HG02884 (cell line): ENCODE measurements around the gene SDK2.

Source experiments
- ATAC-seq: cut with Tn5 transposase; IDR thresholded peaks from one replicate; pipeline ENCODE4 v1.9.1; 2021; ENCODE audit warnings: mild to moderate bottlenecking, moderate library complexity; ENCODE audit not compliant: unreplicated experiment

Gene SDK2

DNA sequence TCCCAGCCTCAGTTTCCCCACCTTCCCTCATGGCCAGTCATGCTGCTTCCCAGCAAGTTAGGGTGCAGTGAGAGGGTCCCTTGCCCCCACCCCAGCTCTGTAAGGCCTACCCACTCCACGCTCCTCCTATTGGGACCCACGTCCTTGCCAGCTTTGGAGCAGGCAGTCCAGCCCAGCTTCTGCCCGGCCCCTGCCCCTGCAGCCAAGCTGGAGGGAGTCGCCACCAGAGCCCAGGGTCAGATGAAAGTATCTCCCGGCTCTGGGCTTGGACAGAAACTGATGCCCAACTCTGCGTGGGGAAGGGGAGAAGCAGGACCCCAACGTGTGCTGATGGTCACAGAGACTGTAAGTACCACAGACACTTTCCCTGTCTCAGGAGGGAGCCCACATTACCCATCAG is 32.6 kb downstream of the SDK2 start:
- no peak for ATAC-seq

DNA sequence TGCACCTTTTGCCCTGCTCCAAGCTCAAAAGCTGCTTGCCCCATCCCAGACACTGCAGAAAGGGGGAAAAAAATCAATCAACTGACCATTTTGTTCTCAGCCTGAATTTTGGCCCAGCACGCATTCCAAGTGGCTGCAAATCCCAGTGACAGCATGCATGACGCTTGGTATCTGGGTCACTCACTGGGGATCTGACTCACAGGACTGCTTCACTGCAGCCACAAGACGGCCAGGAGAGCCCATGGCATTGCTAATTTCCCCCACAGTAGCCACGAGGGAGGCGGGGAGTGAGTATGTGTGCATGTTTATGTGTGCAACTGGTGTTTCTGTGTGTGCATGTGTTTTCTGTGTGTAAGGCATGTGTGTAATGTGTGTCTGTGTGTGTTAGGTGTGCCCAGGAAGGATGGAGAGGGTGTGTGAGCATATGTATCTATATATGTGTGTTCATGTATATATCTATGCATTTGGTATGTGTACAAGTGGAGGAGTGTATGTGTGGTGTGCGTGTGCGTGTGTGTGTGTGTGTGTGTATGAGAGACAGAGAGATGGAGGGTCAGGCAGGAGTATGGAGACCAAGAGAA is 33.8 kb downstream of the SDK2 start:
- no peak for ATAC-seq

DNA sequence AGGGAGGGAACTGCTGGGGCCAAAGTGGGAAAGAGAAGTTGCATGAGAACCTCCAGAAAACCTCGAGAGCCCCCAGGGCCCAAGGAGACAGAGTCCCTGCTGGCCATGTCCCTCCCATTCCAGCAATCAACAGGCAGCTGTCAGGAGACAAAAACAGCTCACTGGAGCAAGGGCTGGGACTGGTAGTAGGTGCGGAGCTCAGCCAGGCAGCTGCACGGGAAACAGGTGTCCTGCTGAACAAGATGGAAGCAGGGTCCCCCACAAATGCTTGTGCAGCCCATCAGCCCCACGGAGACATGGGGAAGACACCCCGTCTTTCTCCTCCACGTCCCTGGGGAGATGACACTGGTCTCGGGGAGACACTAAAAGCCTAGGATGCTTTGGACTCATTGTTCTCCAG is 34.5 kb downstream of the SDK2 start:
- no peak for ATAC-seq

DNA sequence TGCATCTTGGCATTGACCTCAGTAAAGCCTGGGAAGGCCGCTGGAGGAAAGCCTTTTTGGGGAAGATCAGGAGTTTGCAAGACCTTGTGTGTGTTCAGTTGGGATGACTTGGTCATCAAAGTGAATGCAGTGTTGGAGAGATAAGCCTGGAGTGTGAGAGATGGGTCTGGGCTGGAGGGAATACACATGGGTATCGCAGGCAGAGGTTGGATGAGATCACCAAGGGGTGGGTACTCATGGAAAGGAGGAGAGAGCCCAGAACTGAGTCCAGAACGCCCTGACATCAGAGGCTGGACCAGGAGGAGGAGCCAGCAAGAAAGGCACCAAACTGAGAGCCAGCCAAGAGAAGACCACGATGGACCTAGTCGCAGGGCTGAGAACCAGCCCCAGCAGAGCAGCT is 35.2 kb downstream of the SDK2 start:
- no peak for ATAC-seq

DNA sequence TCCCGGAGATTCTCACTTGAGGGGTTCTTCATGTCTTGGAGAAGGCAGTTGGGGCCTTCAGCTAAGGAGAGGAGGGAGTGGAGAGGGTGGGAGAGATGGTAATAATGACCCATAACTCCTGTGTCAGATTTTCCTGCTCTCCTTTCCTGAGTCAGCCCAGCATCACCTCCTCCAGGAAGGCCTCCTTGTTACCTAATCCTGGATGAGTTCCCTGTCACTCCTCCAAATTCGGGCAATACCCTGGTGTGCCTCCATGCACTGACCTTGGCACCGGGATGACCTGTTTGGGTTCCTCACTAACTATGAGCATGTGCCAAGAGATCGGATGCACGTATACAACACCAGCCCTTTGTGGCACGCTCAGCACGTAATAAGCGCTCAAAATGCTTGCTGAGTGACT is 38.8 kb downstream of the SDK2 start:
- no peak for ATAC-seq

DNA sequence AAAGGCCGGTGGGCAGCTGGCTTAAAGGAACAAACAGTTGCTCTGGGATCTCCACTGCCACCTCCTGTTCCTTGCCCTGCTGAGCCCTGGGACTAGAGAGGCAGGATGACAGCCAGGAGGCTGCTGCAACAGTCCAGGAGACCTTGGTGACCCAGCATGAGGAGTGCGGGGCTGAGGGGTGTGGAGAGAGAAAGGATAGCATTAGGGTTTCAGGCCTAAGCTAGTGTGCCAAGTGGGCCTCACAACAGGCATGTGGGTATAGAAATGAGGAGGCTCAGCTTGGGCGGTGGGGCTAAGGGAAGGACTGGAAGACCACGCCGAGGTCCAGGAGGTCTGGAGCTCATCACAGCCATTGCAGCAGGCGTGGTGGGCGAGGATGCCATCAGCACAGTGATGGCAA is 39.8 kb downstream of the SDK2 start:
- no peak for ATAC-seq

DNA sequence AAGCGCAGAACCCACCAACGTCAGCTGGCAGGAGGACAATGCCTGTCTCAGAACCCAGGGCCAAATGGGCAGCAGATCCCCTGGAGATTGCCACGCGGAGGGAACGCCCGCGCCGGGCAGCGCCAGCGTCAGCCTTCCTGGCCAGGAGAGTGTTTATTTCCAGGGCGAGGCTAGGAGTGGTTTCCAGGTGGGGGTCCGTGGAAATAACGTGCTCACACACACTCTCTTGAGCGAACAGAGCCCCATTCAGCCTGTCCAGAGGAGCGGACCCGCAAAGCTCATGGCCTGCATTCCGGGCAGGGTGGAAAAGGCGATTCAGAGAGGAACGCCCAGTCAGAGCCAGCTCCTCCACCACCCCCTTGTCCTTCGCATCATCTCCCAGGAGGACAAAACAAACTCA is 40.3 kb downstream of the SDK2 start:
- ATAC-seq: no peak

DNA sequence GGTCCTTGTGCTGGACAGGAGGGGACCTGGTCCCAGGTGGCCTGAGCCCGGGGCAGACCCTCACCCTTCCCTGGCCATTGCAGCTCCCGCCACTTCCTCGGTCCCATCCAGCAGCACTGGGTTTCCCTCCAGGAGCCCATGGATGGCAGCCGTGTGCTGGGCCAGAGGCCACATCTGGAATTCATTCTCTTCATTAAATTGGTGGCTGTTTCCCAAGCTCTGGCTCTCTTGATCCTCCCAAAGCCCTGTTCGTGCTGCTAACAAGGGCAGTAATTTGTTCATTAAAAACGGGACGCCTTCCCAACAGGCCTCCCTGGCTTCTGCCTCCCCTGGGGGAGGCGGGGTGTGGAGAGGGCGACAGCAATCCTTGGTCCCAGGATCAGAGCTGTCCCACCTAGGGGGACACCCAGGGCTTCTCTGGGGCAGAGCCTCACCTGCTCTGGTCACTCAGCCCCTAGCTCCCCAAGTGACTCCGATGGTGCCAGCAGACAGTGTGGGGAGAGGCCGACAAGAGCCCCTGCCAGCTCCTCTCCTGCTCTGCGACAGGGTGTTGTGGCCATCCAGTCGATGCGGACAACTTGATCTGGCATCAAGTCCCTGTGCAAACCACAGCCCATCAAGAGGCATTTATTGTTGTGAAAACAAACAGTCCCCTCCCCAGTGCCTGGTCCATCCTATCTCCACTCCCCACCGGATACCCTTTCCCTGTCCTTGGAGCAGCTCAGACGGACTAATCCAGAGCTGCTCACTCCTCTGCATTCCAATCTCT is 44.0 kb downstream of the SDK2 start:
- ATAC-seq: no peak

DNA sequence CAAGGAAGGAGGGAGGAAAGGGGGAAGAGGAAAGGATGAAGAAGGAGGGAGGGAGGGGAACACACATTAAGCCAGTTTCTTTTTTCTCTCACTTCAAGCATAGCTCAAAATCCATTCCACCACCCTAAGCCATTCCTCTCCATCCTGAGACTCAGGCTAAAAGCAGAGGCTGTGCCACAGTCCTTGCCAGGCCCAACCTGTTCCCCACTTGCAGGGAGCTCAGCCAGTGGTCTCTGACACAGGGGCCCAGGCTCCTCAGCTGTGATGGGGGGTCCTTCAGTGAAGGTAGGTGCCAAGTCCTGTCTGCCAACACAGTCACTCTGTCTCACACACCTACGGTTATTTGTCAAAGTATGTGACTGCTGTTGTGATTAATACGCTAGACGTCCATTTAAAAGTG is 44.6 kb downstream of the SDK2 start:
- ATAC-seq: no peak

DNA sequence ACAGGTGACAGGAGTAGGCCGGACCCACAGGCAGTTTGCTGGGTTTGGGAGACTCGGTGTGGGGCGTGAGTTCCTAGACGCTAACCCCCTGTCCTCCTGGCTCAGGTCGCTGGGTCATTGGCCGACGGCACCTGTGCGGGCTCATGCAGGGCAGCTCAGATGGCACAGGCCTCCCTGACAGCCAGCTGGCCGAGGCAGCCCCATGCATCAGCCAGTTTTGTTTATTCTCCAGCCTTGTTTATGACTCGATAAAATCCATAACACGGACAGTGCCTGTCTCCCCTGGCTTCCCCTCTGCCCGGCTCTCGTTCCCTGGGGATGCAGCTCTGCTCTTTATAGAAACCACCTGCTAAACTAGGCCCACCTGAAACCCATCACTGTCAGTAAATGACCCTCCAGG is 46.0 kb downstream of the SDK2 start:
- ATAC-seq: no peak

DNA sequence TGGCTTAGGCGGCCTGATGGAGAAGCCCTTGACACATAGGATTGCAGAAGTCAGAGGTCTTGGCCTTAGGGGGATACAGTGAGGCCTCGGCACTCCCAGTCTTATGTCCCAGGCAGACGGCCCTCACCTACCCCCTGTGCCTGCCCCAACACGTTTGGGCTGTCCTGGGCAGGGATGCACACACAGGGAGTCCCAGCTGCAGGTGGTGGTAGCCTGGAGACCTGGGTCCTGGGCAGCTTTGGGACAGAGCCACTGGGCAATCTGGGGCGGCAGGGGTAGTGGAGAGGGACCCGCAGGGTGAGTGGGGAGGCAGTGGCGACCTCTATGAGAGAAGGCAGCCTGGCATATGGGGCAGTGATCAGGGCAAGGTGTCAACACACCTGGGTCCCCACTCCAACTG is 48.3 kb downstream of the SDK2 start:
- no peak for ATAC-seq

DNA sequence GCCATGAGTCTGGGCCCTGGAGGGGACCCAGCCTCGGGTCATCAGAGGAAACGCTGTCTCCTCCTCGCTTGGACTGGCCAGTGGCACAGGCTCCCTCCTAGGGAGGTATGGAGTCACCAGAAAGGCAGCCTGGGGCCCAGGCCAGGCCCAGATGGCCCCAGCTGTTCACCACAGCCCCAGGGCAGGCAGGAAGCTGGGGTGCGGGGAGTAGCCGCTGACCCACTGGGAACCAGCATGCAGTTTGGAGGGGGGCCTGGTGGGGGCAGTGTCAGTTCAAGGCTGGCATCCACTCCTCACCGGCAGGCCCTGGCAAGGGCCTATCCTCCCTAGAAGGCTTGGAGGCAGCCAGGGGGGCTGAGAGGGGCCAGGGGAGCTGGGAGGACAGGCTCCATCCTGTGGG is 48.8 kb downstream of the SDK2 start:
- no peak for ATAC-seq

DNA sequence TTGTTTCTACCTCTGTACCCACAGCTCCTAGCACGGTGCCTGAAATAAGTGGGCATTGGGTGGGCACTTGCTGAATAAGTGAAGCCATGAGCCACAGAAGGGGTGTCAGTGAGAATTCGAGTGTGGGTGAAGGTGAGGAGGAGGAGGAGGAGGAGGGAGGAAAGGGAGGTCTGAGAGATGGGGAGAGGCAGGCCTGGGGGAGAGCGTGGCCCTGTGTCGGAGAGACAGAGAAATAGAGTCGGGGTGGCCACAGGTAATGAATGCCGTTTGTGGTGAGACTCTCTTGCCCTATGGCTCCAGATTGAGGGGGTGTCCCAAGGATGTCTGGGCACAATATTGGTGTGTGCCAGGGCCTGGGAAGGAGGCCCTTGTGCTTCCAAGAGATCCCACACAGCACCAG is 49.2 kb downstream of the SDK2 start:
- no peak for ATAC-seq

DNA sequence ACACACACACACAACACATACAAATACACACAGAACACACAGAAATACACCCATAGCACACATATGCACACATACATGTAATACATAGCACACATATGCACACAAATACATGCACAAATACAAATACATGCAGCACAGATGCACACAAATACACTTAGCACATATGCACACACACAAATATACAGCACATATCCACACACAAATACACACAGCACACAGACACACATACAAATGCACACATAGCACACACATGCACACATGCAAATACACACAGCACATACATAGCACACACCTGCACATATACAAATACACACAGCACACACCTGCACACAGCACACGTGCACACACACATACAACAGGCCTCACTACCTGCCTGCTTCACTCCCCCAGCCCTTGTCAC is 49.6 kb downstream of the SDK2 start:
- no peak for ATAC-seq

DNA sequence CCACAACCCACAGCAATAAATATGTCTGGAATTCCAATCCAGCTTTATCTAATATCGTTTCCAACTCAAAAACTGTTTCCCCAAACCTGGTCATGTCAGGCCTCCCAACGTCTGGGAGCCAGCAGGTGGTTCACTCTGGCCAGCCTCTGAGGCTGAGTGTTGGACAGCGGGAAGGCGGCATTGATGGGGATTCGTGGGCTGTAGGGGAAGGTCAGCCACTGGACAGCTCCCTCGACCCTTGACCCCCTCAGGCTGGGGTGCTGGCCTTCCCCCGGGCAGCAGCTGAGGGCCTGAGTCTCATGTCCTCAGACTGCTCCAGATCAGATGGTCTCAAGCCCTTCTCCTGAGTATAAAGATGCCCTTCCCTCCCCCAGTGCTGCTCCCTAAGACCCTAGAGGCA is 50.2 kb downstream of the SDK2 start:
- no peak for ATAC-seq

DNA sequence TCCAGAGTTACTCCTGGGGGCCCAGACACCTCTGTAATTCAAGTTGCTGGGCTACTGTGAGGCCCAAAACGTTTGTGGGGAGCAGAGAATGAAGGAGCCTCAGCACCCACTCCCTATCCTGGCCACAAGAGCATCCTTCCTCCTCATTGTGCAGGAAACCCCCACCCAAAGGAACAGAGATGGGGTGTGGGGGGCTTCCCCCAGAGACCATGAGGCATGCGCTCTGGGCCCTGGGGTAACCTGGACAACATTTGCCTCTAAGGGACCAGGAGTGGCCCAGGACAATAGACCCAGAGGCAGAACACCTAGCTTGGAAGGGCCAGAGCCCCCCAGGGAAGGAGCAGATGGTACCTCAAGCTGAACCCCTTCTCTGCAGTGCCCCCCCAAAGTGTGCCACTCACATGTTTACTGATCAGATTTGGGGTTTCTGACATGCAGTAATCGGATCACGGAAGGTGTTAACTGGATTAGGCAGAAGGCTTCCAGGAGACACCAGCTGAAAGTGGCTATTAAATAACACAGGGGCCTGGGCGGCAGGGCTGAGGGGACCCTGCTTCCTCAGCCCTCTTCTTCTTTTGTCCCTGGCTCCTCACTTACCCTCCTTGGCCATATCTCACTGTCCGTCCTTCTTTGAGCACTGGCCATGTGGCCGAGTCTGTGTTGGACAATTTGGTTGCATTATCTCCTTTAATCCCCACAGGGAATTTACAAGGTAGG is 50.8 kb downstream of the SDK2 start:
- ATAC-seq: no peak

DNA sequence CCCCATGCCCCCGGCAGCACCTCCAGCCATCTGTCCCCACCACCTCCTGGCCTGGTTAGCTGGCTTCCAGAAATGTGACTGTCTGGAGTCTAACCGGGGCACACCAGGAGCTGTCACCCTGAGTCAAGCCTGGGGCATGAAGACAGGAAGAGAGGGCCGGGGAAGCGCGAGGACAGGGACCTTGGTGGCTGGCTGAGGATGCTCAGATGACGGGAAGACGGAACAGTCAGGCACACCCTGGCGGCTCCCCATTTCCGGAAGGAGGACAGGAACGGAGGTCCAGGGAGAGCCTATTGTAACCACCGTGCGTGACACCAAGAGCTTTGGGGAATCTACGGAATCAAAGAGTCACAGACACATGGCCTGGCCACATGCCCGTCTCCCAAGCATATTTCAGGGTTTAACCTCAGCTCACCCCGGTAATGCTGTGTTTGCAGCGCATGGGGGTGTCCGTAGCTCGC is 51.7 kb downstream of the SDK2 start:
- no peak for ATAC-seq

DNA sequence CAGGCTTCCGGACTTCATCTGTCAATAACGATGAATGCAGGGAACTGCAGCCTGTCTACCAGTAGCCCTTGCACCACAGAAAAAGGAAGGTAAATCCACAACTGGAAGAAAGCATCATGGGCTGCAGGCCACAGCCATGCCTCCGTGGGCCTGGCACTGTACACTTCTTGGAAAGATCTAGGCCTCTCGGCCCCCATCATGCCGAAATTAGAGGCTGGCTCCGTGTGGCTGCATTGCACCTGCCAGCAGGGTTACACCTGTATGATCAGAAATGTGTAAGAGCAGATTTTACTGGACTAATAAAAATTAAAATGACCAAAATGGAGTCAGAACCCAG is 52.2 kb downstream of the SDK2 start:
- no peak for ATAC-seq

DNA sequence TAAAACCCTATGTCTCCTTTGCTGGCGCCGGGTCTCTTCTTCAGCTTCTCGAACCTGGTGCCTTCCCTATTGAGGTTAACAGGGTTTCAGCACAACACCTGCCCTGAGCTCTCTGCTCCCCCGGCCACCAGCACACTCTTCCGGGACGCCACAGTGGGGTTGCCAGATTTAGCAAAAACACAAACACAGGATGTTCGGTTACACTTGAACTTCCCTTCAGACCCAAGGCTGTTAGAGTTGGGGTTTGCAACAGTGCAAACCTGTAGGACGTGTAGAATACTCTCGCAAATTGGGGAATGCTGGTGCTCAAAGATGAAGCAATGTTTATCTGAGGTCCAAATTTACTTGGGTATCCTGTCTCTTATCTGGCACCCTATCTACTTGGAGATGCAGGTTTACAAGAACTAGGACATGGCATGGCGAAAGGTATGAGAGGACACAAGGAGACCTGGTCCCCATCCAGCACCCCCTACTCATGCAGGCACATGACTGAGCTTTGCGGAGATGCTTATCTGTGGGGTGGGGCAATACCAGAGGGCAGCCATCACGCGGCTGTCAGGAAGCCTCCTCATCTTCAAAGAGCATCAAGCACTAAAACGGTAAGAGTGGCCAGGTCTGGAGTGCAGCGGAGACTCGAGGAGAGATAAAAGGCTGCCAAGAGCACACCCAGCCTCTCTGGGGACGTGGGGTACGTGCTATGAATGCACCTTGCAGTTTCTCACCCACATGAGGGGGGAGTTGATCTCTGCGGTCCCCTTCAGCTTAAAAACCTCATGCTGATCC is 52.8 kb downstream of the SDK2 start:
- ATAC-seq: peak; percentile 74

DNA sequence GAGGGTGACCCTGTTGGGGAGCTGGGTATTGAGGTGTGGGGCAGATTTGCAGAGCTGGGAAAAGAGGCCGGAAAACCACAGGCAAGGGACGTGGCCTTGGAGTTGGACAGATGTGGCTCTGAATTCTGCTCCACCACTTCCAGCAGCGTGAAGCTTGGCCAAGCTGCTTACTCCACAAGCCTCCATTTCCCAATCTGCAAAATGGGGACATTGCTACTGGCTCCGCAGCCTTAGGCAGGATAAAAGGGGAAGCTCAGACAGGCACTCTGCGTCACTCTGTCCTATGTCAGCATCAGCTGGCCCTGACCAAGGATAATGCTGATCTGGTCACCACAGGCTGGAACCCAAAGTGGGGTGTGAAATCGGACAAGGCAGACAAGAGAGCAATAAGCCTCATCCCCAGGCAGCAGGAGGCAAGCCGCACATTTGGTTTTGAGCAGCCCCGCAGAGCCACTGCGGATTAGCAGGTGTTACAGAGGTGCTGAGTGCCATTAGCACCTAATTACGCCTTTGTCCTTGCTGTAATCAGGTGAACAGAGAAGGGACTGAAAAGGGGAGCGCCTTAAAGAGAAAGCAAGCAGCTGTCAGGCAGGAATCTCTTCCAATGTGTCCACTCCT is 54.8 kb downstream of the SDK2 start:
- no peak for ATAC-seq

DNA sequence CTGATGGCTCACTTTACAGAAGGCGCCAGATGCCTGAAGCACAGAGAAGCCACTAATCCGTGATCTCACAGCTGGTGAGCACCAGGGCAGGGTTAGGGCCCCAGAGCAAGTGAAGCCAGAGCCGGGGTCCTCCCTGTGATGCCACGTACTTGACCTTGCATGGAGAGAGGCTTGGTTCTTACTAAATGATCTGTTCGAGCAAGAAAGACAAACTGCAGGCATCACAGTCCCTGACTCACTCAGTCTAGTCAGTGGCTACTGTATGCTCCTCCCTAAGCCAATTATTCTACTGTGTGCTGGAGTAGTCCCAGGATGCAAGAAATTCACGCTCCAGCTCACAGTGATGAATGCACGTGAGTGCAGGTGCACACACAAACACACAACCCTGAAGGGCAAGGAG is 55.4 kb downstream of the SDK2 start:
- no peak for ATAC-seq
